SU-DHL-6 (cell line): ENCODE results near the gene NXPH3.

Experiments used
- H2AFZ ChIP-seq: fragments of 200-600 bp; sonication (generic); 2 replicates; pipeline ENCODE4 v1.6.1; 2014; ENCODE audit warnings: low read depth, mild to moderate bottlenecking, moderate library complexity, mixed read lengths, antibody characterized with exemption, low read length; ENCODE audit not compliant: severe bottlenecking
- H3F3A ChIP-seq: fragments of 200-600 bp; shearing (Covaris generic); 2 replicates; pipeline ENCODE4 v1.6.0; 2016; ENCODE audit warnings: antibody characterized with exemption, mild to moderate bottlenecking; ENCODE audit not compliant: insufficient read depth
- H3K27ac ChIP-seq: fragments of 200-600 bp; sonication (generic); 2 replicates; pipeline ENCODE4 v1.5.1; 2016; ENCODE audit warnings: low read depth, mild to moderate bottlenecking, low read length, moderate library complexity, mixed read lengths
- H3K27me3 ChIP-seq: fragments of 200-600 bp; sonication (generic), shearing (Covaris generic); 2 replicates; pipeline ENCODE4 v1.6.0; 2014; ENCODE audit warnings: mild to moderate bottlenecking, low read length
- H3K36me3 ChIP-seq: fragments of 200-600 bp; sonication (generic); 2 replicates; pipeline ENCODE4 v1.6.1; 2014; ENCODE audit warnings: mild to moderate bottlenecking, low read length, mixed read lengths
- H3K4me2 ChIP-seq: fragments of 300-600, 200-600 bp; shearing (Covaris generic), sonication (generic); 2 replicates; pipeline ENCODE4 v1.6.0; 2014; ENCODE audit warnings: low read length, low read depth, mild to moderate bottlenecking; ENCODE audit not compliant: poor library complexity, severe bottlenecking
- H3K4me3 ChIP-seq: fragments of 200-600 bp; sonication (generic); 2 replicates; pipeline ENCODE4 v1.5.1; 2014; ENCODE audit warnings: antibody characterized with exemption, low read length, mild to moderate bottlenecking, mixed read lengths; ENCODE audit not compliant: insufficient read depth, poor library complexity, severe bottlenecking
- H3K79me2 ChIP-seq: fragments of 200-600 bp; sonication (generic); 2 replicates; pipeline ENCODE4 v1.6.1; 2014; ENCODE audit warnings: mild to moderate bottlenecking, low read length, moderate library complexity; ENCODE audit not compliant: insufficient read depth
- H3K9ac ChIP-seq: fragments of 200-600 bp; sonication (generic); 2 replicates; pipeline ENCODE4 v1.7.0; 2014; ENCODE audit warnings: mild to moderate bottlenecking, low read length
- H3K9me2 ChIP-seq: fragments of 200-600 bp; sonication (generic); replicated peaks from 2 replicates; pipeline ENCODE4 v1.6.1; 2014; ENCODE audit warnings: low read length; ENCODE audit not compliant: insufficient read depth
- H3K9me3 ChIP-seq: fragments of 200-600 bp; sonication (generic); 2 replicates; pipeline ENCODE4 v1.6.1; 2014; ENCODE audit warnings: low read length, mixed read lengths; ENCODE audit not compliant: insufficient read depth
- H4K20me1 ChIP-seq: fragments of 200-600 bp; sonication (generic); 2 replicates; pipeline ENCODE4 v1.6.1; 2014; ENCODE audit warnings: low read depth, mild to moderate bottlenecking, antibody characterized with exemption, low read length, moderate library complexity, mixed read lengths
- CTCF ChIP-seq: fragments of 200-600 bp; sonication (generic); IDR thresholded peaks from one replicate; pipeline ENCODE4 v1.5.1; 2017; ENCODE audit warnings: antibody characterized with exemption, mild to moderate bottlenecking, low read length, moderate library complexity; ENCODE audit not compliant: insufficient read depth, poor library complexity, severe bottlenecking
- EZH2phosphoT487 ChIP-seq: fragments of 200-600 bp; sonication (generic), shearing (Covaris generic); conservative IDR thresholded peaks from 2 replicates; pipeline ENCODE4 v1.6.1; 2018; ENCODE audit warnings: mild to moderate bottlenecking, antibody characterized with exemption, low read length, moderate library complexity, mixed read lengths

NXPH3 gene

GRCh38 chr17:49583226-49583625, 7.6 kb downstream of the NXPH3 start:
- no peak overlapping the region for H3K9ac ChIP-seq
- no peak overlapping the region for H3K27ac ChIP-seq
- no peaks in the 10 kb centered on the region for H3K79me2 ChIP-seq
- H3F3A ChIP-seq: no peaks in the 10 kb centered on the region
- H2AFZ ChIP-seq: no peak overlapping the region
- H3K36me3 ChIP-seq: no peaks in the 10 kb centered on the region
- H4K20me1 ChIP-seq: no peaks in the 10 kb centered on the region
- no peaks in the 10 kb centered on the region for H3K27me3 ChIP-seq
- no peak overlapping the region for H3K4me3 ChIP-seq
- TF ChIP-seq CTCF (no peak), EZH2phosphoT487 (no peak)
- H3K4me2 ChIP-seq: no peak overlapping the region
- H3K9me3 ChIP-seq: no peaks in the 10 kb centered on the region
- no peaks in the 10 kb centered on the region for H3K9me2 ChIP-seq

- no peak overlapping the region for H3K9ac ChIP-seq
- no peaks in the 10 kb centered on the region for H3K79me2 ChIP-seq
- no peak overlapping the region for H2AFZ ChIP-seq
- no peak overlapping the region for H3K4me3 ChIP-seq
- H3K4me2 ChIP-seq: no peak overlapping the region
- H3K9me2 ChIP-seq: no peaks in the 10 kb centered on the region
- H4K20me1 ChIP-seq: no peaks in the 10 kb centered on the region
- no peaks in the 10 kb centered on the region for H3K36me3 ChIP-seq
- H3K27ac ChIP-seq: no peak overlapping the region
- no peaks in the 10 kb centered on the region for H3K9me3 ChIP-seq
- TF ChIP-seq CTCF (no peak), EZH2phosphoT487 (no peak)
- H3K27me3 ChIP-seq: no peaks in the 10 kb centered on the region
- H3F3A ChIP-seq: no peaks in the 10 kb centered on the region
These were observed 8.2 kb downstream of the NXPH3 start for GRCh38 chr17:49583889-49584288.

- H3K36me3 ChIP-seq: no peaks in the 10 kb centered on the region
- no peaks in the 10 kb centered on the region for H3K79me2 ChIP-seq
- H3K9ac ChIP-seq: no peak overlapping the region
- H3K4me3 ChIP-seq: no peak overlapping the region
- TF ChIP-seq CTCF (no peak), EZH2phosphoT487 (no peak)
- H3K27ac ChIP-seq: no peak overlapping the region
- no peak overlapping the region for H2AFZ ChIP-seq
- no peaks in the 10 kb centered on the region for H3K27me3 ChIP-seq
- no peaks in the 10 kb centered on the region for H3K9me3 ChIP-seq
- H4K20me1 ChIP-seq: no peaks in the 10 kb centered on the region
- H3K9me2 ChIP-seq: no peaks in the 10 kb centered on the region
- no peaks in the 10 kb centered on the region for H3F3A ChIP-seq
- H3K4me2 ChIP-seq: no peak overlapping the region
These were observed 9.9 kb downstream of the NXPH3 start for GRCh38 chr17:49585422-49586027.
